Measurements from ENCODE around the gene SKAP2. TPM values are rescaled to one million over a fixed set of nuclear protein-coding genes. Genes with fewer than 3 reads are reported as not detected.
A peak's percentile ranks its signal among the peaks of the same experiment; 100 is the strongest.

The SKAP2 gene
- polyA plus RNA-seq, 3 donors: 19.2 to 204 (median 158) TPM

DNA sequence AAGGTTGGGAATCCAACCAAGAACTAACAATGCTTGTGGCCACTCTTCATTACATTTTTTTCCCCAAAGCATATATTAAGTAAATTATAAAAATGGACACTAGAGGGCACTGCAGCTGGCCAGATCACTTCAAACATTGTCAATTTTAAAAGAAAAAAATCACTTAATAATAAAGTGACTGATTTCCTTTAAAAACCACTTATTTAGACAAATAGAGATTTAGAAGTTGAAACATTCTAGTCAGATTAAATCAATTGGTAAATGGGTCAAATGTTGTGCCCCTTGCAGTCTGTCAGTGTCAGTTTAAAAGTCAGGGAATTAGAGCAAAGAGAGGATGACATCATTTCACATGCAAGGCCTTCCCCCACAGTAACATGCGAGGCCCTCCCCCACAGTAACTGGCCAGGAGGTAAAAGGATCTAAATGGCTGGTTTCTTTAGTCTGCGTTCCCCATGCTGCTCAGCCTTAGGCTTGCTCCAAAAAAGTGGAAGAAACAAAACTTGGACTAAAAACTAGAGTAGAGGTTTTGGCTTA lies 177.9 kb downstream of the SKAP2 start:
- Histone ChIP-seq H3K27ac (ENCODE audit: low read depth in 1 of 2, low read length in 2 of 2) (no peak overlapping the region), H4K20me1 (ENCODE audit: insufficient read depth, low read length) (peaks cover 6% of the 10 kb centered on the region), H3K4me3 (replicated peaks in 1 of 3; ENCODE audit: low read depth in 2 of 3, low read length in 3 of 3) (no peak overlapping the region), H3K4me2 (replicated peaks; ENCODE audit: extremely low read depth, low read length, poor library complexity, severe bottlenecking) (no peak overlapping the region), H3K27me3 (ENCODE audit: control insufficient read depth in 2 of 2, insufficient read depth in 2 of 2, low read length in 2 of 2) (no peaks in the 10 kb centered on the region), H3K36me3 (replicated peaks in 1 of 2; ENCODE audit: control insufficient read depth in 1 of 2, insufficient read depth in 2 of 2, low read length in 2 of 2) (peaks cover 7 to 58% of the 10 kb centered on the region in 2 donors), H3K79me2 (ENCODE audit: insufficient read depth, low read length) (no peaks in the 10 kb centered on the region), H3K9me3 (replicated peaks in 1 of 2; ENCODE audit: control insufficient read depth in 1 of 2, insufficient read depth in 1 of 2, low read length in 2 of 2) (no peaks in the 10 kb centered on the region), H3K4me1 (ENCODE audit: control insufficient read depth in 1 of 2, insufficient read depth in 2 of 2, low read length in 2 of 2) (peaks cover 3 to 12% of the 10 kb centered on the region in 2 donors), H3K9ac (ENCODE audit: insufficient read depth, low read length, poor library complexity, severe bottlenecking) (no peak overlapping the region), H2AFZ (ENCODE audit: insufficient read depth, low read depth, low read length, poor library complexity, severe bottlenecking) (no peak overlapping the region)
- WGBS (ENCODE audit: insufficient coverage): 100% methylated on average over 1 of the region's 2 CpGs
- Mint-ChIP-seq H3K4me1 (peaks cover 9% of the 10 kb centered on the region), H3K27ac (peak overlapping the region in 1 of 7 donors; percentile 37), H3K9me3 (no peaks in the 10 kb centered on the region), H3K27me3 (ENCODE audit: low read depth in 3 of 3) (no peaks in the 10 kb centered on the region), H3K4me3 (no peak overlapping the region), H3K36me3 (peaks cover 44 to 54% of the 10 kb centered on the region in 2 donors)
- TF ChIP-seq, protein P1, sequence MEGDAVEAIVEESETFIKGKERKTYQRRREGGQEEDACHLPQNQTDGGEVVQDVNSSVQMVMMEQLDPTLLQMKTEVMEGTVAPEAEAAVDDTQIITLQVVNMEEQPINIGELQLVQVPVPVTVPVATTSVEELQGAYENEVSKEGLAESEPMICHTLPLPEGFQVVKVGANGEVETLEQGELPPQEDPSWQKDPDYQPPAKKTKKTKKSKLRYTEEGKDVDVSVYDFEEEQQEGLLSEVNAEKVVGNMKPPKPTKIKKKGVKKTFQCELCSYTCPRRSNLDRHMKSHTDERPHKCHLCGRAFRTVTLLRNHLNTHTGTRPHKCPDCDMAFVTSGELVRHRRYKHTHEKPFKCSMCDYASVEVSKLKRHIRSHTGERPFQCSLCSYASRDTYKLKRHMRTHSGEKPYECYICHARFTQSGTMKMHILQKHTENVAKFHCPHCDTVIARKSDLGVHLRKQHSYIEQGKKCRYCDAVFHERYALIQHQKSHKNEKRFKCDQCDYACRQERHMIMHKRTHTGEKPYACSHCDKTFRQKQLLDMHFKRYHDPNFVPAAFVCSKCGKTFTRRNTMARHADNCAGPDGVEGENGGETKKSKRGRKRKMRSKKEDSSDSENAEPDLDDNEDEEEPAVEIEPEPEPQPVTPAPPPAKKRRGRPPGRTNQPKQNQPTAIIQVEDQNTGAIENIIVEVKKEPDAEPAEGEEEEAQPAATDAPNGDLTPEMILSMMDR (IDR thresholded peaks at IDR 0.05): peak; percentile 89
- intact Hi-C loops (cut with micrococcal nuclease): no loop called here
- DNase-seq: peak; percentile 13 to 35 (median 20)

DNA sequence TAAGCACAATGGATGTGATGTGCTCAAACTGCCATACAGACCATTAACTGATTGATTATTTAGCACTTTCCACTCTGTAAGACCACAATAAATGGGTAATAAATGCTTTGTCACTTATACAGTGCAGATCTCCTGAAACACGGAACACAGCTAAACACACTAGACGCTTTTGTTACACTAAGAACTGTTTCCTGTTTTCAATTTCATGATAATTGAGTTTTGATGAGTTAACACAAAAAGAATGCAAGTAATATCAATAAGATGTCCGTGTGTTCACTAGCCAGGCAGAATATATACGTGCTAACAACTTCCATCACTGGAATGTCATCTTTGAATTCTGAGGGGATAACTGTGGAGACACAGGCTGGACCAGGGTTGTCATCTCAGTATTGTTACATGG lies 178.8 kb downstream of the SKAP2 start:
- no CpG with 5 or more reads among the region's 4 CpGs for WGBS (ENCODE audit: insufficient coverage)
- no peaks in the 10 kb centered on the region for H3K27me3 ChIP-seq (ENCODE audit: control insufficient read depth in 2 of 2, insufficient read depth in 2 of 2, low read length in 2 of 2)
- Mint-ChIP-seq H3K27ac (peak overlapping the region in 1 of 7 donors; percentile 68), H3K36me3 (peaks cover 49 to 55% of the 10 kb centered on the region in 2 donors), H3K27me3 (ENCODE audit: low read depth in 3 of 3) (no peaks in the 10 kb centered on the region), H3K4me3 (no peak overlapping the region), H3K9me3 (no peaks in the 10 kb centered on the region), H3K4me1 (peaks cover 11% of the 10 kb centered on the region)
- TF ChIP-seq, protein P1 (IDR thresholded peaks at IDR 0.05): no peak
- H3K27ac ChIP-seq (ENCODE audit: low read depth in 1 of 2, low read length in 2 of 2): no peak overlapping the region
- no peak overlapping the region for H2AFZ ChIP-seq (ENCODE audit: insufficient read depth, low read depth, low read length, poor library complexity, severe bottlenecking)
- no peak overlapping the region for H3K9ac ChIP-seq (ENCODE audit: insufficient read depth, low read length, poor library complexity, severe bottlenecking)
- H3K36me3 ChIP-seq (replicated peaks in 1 of 2; ENCODE audit: control insufficient read depth in 1 of 2, insufficient read depth in 2 of 2, low read length in 2 of 2): peaks cover 7 to 58% of the 10 kb centered on the region in 2 donors
- peaks cover 7 to 12% of the 10 kb centered on the region in 2 donors for H3K4me1 ChIP-seq (ENCODE audit: control insufficient read depth in 1 of 2, insufficient read depth in 2 of 2, low read length in 2 of 2)
- H4K20me1 ChIP-seq (ENCODE audit: insufficient read depth, low read length): peaks cover 5% of the 10 kb centered on the region
- H3K4me2 ChIP-seq (replicated peaks; ENCODE audit: extremely low read depth, low read length, poor library complexity, severe bottlenecking): no peak overlapping the region
- H3K9me3 ChIP-seq (replicated peaks in 1 of 2; ENCODE audit: control insufficient read depth in 1 of 2, insufficient read depth in 1 of 2, low read length in 2 of 2): no peaks in the 10 kb centered on the region
- H3K4me3 ChIP-seq (replicated peaks in 1 of 3; ENCODE audit: low read depth in 2 of 3, low read length in 3 of 3): no peak overlapping the region
- H3K79me2 ChIP-seq (ENCODE audit: insufficient read depth, low read length): no peaks in the 10 kb centered on the region
- intact Hi-C loops (cut with micrococcal nuclease): no loop called here
- no peak for DNase-seq

Data from CD14-positive monocyte (primary cell).